NCI-H226 (cell line): ENCODE measurements around the gene AP1S3.

ENCODE experiments used
- DNase-seq: peaks from one replicate; pipeline ENCODE4 v3.0.0-alpha.2; 2015

AP1S3 gene

GRCh38 chr2:223758131-223758840 lies 79.1 kb downstream of the AP1S3 start:
- DNase-seq: no peak

DNA sequence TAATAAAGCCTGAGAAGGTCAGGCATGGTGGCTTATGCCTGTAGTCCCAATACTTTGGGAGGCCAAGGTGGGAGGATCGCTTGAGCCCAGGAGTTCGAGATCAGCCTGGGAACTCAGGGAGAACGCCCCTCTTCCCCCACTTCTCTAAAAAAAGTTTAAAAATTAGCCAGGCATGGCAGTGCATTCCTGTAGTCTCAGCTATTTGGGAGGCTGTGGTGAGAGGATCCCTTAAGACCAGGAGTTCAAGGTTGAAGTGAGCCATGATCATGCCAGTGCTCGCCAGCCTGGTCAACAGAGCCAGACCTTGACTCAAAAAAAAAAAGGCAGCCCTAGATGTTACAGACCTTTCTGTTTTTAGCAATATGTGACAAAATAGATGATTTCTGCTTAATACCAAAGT lies 83.4 kb downstream of the AP1S3 start:
- DNase-seq: no peak

GRCh38 chr2:223751012-223751411 lies 86.4 kb downstream of the AP1S3 start:
- DNase-seq: peak; percentile 50

GRCh38 chr2:223747392-223748042 lies 89.9 kb downstream of the AP1S3 start:
- no peak for DNase-seq

DNA sequence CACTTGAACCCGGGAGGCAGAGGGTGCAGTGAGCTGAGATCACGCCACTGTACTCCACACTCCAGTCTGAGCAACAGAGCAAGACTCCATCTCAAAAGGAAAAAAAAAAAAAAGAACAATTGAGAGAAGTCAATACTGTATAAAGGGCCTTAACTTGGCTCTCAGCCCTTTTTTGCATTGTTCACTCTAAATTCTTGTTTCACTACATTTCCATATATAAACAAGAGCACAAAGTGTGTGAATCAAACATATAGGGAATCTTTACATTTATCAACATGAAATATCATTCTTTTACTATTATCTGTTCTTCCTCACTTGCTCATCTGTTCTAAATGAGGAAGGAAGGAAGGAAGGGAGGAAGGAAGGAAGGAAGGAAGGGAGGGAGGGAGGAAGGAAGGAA lies 90.8 kb downstream of the AP1S3 start:
- DNase-seq: no peak

- DNase-seq: peak; percentile 95
Observed at GRCh38 chr2:223744580-223744979, 92.8 kb downstream of the AP1S3 start.

DNA sequence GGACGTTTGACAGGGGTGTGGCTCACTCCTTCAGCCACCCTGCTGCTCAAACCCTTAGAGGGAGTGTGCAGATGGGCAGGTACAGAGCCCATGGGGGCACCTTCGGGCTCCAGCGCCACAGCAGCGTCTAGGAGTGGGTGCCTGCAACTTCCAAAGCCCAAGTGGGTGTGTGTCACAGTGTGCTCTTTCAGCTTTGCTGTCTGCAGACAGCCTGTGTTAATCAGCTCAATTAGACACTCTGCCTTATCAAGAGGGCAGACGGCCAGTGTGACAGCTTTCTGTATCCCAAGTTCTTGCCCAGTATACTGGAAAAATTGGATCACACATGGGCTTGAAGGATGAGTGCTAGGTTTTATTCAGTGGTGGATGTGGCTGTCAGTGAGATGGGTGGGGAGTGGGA lies 96.7 kb downstream of the AP1S3 start:
- DNase-seq: no peak

DNA sequence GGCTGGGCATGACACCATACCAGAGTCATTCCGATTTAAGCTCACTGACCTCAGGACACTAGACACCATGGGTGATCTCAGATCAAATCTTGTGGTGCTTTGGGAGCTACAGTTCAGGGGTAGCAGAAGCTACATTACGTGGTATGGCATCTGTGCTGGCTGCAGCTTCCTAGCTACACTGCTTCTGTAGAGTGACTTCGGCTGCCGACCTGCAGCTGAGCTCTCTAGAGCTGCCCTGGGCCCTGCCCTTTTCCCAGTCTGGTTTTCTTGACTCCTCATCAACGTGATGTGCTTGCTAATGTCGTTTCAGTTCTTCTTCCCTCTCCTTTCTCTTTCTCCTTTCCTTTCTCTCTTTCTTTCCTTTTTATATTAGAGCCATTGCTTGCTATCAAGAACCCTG lies 100.2 kb downstream of the AP1S3 start:
- no peak for DNase-seq

GRCh38 chr2:223736488-223736887 lies 100.9 kb downstream of the AP1S3 start:
- no peak for DNase-seq

- DNase-seq: peak; percentile 93
Observed at GRCh38 chr2:223735659-223736244, 101.6 kb downstream of the AP1S3 start.

- no peak for DNase-seq
Observed at GRCh38 chr2:223735035-223735640, 102.2 kb downstream of the AP1S3 start.

- peak; percentile 33 for DNase-seq
Observed at GRCh38 chr2:223734346-223734745, 103.0 kb downstream of the AP1S3 start.

DNA sequence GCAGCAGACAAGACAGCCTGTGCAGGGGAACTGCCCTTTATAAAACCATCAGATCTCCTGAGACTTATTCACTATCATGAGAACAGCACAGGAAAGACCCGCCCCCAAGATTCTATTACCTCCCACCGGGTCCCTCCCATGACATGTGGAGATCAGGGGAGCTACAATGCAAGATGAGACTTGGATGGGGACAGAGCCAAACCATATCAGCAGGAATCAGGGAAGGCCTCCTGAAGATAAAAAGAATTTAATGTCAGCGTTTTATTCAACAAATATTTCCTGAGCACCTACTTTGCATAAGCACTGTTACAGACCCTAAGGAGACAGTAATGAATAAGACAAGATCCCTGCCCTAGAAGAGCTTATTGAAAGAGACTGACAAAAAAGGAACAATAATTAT lies 105.0 kb downstream of the AP1S3 start:
- no peak for DNase-seq

- no peak for DNase-seq
Observed at GRCh38 chr2:223731503-223731902, 105.9 kb downstream of the AP1S3 start.

GRCh38 chr2:223729781-223730180 lies 107.6 kb downstream of the AP1S3 start:
- no peak for DNase-seq

- peak; percentile 69 for DNase-seq
Observed at GRCh38 chr2:223727562-223727961, 109.8 kb downstream of the AP1S3 start.

GRCh38 chr2:223725986-223726970 lies 111.1 kb downstream of the AP1S3 start:
- no peak for DNase-seq

GRCh38 chr2:223725494-223725893 lies 111.9 kb downstream of the AP1S3 start:
- DNase-seq: peak; percentile 99

- DNase-seq: peak; percentile 42
Observed at GRCh38 chr2:223724861-223725260, 112.5 kb downstream of the AP1S3 start.

DNA sequence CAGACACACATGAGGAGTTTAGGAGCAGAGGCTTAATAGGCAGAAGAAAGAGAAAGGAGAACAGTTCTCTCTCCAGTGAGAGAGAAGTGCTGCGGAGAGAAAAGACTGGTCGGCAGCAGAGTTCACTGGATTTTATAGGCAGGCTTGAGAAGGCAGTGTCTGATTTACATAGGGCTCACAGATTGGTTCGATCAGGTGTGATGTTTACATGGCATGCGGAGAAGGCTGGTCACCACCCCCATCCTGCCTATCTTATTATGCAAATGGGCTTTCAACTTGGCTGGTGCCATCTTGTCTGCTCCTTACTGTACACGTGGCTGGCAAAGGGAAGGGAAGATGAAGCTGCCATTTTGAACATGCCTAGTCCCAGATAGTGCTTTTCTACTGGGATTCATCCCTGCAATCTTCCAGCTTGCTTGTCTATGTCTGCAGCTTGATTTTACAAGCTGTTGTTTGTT lies 113.4 kb downstream of the AP1S3 start:
- DNase-seq: no peak

- no peak for DNase-seq
Observed at GRCh38 chr2:223722226-223722625, 115.2 kb downstream of the AP1S3 start.

DNA sequence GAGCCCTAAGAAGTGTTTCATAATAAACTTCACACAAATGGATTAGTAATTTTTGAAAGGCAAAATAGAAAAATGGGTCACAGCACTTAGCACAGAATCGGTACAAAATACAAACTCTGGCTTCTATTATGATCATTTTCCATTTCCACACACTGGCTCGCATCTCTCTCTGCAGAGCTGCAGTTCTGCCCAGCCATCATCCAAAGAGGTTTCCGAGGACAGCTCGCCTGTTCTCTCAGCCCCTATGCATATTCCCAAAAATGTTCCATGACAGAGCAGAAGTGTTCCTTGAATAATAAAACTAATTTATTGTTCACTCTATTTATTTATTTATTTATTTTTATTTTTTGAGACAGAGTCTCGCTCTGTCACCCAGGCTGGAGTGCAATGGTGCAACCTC lies 115.6 kb downstream of the AP1S3 start:
- no peak for DNase-seq

GRCh38 chr2:223720367-223720766 lies 117.0 kb downstream of the AP1S3 start:
- DNase-seq: no peak
